IPS-18c (cell line): ENCODE measurements around the gene TCN1.
"Not testable (repeated sequence)": the region's sequence is repeated elsewhere in the genome, so short reads cannot be mapped to it uniquely, and the experiment has no call there.

Source experiments
- H3K4me3 ChIP-seq: 2 replicates; pipeline ENCODE4 v1.7.0; 2013; ENCODE audit warnings: low read depth, mild to moderate bottlenecking, low read length, moderate library complexity; ENCODE audit not compliant: insufficient read depth
- H3K9me3 ChIP-seq: one replicate; pipeline ENCODE4 v1.6.1; 2013; ENCODE audit warnings: mild to moderate bottlenecking, low read length, moderate library complexity; ENCODE audit not compliant: control insufficient read depth, insufficient read depth

Gene TCN1, protein sequence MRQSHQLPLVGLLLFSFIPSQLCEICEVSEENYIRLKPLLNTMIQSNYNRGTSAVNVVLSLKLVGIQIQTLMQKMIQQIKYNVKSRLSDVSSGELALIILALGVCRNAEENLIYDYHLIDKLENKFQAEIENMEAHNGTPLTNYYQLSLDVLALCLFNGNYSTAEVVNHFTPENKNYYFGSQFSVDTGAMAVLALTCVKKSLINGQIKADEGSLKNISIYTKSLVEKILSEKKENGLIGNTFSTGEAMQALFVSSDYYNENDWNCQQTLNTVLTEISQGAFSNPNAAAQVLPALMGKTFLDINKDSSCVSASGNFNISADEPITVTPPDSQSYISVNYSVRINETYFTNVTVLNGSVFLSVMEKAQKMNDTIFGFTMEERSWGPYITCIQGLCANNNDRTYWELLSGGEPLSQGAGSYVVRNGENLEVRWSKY

GRCh38 chr11:59866397-59866796 is at the start of gene TCN1:
TSS of gene TCN1 (minus strand) at chr11:59866487. CDS start at chr11:59866470, 17 bp downstream.
- Histone ChIP-seq H3K9me3 (no peaks in the 10 kb centered on the region), H3K4me3 (no peak within 1 kb of the TSS)

- not testable (repeated sequence) for H3K4me3 ChIP-seq, H3K9me3 ChIP-seq
Measured at GRCh38 chr11:59903569-59903968, 37.3 kb upstream of the TCN1 start.

- Histone ChIP-seq H3K9me3 (no peaks in the 10 kb centered on the region), H3K4me3 (no peak overlapping the region)
Measured at GRCh38 chr11:59901306-59901705, 35.0 kb upstream of the TCN1 start.

DNA sequence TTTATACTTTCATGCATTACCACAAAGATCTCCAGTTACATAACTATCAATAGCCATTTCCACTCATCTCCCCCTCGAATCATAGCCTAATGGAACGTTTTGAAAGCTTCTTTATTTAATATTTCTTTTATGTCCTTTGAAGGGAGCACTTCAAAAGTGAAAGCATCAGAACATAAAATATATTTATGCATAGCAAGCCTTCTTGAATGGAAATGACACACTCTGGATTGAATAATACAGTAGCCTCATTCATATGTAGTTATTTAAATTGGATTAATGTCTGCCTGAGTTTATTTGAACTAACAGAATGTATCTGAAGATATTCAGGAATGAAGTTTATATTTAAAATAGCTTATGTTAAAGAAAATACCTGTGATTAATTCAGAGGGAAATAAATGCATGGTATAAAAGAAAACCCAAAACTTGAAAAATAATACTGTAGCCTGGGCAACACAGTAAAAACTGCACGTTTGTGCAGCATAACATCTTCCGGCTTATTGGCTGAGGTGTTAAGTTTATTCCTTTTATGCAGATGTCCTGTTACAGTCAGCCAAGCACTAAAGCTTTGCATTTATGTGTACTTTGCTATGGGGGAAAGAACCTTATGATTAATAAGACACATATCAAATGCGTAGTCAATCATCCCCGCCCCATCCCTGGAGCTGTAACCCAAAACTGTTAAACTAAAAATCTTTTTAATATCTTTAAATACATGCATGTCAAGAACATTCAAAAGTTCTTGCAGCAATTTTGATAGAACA is 34.3 kb upstream of the TCN1 start:
- Histone ChIP-seq H3K9me3 (no peaks in the 10 kb centered on the region), H3K4me3 (no peak overlapping the region)

DNA sequence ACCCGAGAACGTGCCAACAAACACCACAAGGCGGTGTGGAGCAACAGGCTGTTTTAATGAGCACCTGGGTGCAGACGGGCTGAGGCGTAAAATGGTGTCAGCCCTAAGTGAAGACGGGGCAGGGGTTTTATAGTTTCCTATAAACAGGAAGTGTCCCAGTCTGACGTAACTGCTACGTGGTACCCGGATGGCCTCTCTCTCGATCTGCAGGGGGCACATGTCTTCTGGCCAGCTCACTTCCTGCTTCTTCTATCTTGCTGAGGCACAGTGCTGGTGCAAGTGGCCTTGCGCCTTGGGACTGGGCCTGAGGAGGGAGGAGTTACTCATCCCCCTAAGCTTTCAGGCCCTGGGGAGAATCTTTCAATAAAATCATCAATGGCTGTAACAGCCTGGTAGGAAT is 33.2 kb upstream of the TCN1 start:
- no peaks in the 10 kb centered on the region for H3K9me3 ChIP-seq
- no peak overlapping the region for H3K4me3 ChIP-seq

- Histone ChIP-seq H3K4me3 (no peak overlapping the region), H3K9me3 (no peaks in the 10 kb centered on the region)
Measured at GRCh38 chr11:59898650-59899049, 32.4 kb upstream of the TCN1 start.

DNA sequence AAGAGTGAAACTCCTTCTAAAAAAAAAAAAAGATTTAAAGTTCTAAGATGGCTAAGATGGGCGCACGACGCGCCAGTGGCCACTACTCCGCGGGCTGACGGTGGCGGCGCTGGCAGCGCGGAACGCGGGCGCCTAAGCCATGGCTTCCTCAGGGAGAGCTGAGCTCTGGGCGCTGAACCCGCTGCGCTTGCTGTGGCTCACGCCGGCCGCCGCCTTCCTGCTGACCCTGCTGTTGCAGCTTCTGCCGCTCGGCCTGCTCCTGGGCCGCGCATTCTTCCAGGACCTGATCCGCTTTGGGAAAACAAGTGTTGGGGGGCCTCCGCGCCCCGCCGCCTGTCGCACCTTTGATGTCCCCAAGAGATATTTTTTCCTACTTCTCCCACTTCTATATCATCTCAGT is 31.8 kb upstream of the TCN1 start:
- no peaks in the 10 kb centered on the region for H3K9me3 ChIP-seq
- H3K4me3 ChIP-seq: no peak overlapping the region

DNA sequence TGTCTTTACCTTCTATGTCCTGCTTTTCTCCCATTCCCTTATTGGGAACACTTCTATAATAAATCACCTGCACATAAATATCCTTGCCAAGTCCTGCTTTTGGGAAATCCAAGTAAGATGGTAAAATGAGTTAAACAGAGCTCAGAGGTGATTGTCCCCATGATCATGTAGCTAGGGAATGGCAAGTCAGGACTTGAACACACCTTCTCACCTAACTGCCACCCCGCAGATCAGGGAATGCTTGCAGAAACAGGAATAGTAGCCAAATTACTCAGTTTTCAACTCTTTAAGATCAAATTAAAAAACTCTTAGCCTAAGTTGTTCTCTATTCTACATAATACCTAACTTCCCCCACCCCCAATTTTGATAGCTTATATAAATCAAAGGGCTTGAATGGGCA is 28.3 kb upstream of the TCN1 start:
- no peak overlapping the region for H3K4me3 ChIP-seq
- H3K9me3 ChIP-seq: no peaks in the 10 kb centered on the region

- Histone ChIP-seq H3K4me3 (no peak overlapping the region), H3K9me3 (no peaks in the 10 kb centered on the region)
Measured at GRCh38 chr11:59891781-59892181, 25.5 kb upstream of the TCN1 start.

DNA sequence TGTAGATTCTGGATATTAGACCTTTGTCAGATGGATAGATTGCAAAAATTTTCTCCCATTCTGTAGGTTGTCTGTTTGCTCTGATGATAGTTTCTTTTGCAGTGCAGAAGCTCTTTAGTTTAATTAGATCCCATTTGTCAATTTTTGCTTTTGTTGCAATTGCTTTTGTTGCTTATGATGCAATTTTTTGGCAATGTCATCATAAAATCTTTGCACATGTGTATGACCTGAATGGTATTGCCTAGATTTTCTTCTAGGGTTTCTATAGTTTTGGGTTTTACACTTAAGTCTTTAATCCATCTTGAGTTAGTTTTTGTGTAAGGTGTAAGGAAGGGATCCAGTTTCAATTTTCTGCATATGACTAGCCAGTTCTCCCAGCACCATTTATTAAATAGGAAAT is 20.9 kb upstream of the TCN1 start:
- not testable (repeated sequence) for H3K4me3 ChIP-seq, H3K9me3 ChIP-seq

DNA sequence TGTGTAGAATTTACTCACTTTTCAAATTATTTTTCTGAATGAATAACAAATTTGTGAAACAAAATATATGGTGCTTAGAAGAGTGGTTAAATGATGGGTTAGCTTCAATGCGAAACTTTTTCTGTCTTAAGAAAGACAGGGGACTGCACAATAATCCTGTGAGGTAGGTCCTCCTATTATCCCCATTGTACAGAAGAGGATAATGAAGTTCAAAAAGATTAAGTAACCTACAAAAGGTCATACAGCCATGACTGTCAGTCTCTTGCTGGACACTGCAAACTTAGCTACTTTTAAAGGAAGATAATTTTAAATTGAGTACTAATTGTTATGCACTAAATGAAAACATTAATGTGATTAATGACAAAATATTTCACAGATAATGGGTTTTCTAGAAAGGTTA is 17.3 kb upstream of the TCN1 start:
- Histone ChIP-seq H3K4me3 (no peak overlapping the region), H3K9me3 (peaks cover 2% of the 10 kb centered on the region)

GRCh38 chr11:59879567-59879966 is 13.3 kb upstream of the TCN1 start:
- Histone ChIP-seq H3K4me3 (no peak overlapping the region), H3K9me3 (no peaks in the 10 kb centered on the region)

- no peak within 1 kb of the TSS for H3K4me3 ChIP-seq
- no peaks in the 10 kb centered on the region for H3K9me3 ChIP-seq
Measured at GRCh38 chr11:59878575-59878974, 12.3 kb upstream of the TCN1 start, which contains the start of gene OOSP3. TSS of gene OOSP3 (plus strand) at chr11:59878782. CDS start at chr11:59878809, 27 bp downstream.

- Histone ChIP-seq H3K4me3 (no peak overlapping the region), H3K9me3 (no peaks in the 10 kb centered on the region)
Measured at GRCh38 chr11:59877784-59878183, 11.5 kb upstream of the TCN1 start.

GRCh38 chr11:59877325-59877724 is 11.0 kb upstream of the TCN1 start:
- Histone ChIP-seq H3K9me3 (no peaks in the 10 kb centered on the region), H3K4me3 (no peak overlapping the region)

GRCh38 chr11:59875856-59876519 is 9.7 kb upstream of the TCN1 start:
- H3K9me3 ChIP-seq: no peaks in the 10 kb centered on the region
- H3K4me3 ChIP-seq: no peak overlapping the region

DNA sequence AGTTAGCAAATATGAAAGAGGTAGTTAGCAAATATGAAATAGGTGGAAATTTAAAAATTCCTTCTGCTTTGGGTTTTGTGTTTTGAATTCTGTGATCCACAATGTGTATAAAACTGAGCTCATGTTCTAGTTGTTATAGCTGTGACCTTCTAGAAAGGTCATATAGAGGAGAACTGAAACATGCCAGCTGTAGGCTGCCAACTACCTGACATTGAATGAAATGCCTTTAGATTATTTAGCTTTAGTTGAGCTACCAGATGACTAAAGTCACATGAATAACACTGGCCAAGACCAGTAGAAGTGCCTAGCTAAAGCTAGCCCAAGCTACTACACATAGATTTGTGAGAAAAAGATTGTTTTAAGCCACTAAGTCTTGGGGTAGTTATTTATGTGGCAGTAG is 5.8 kb upstream of the TCN1 start:
- H3K4me3 ChIP-seq: no peak overlapping the region
- no peaks in the 10 kb centered on the region for H3K9me3 ChIP-seq

- H3K9me3 ChIP-seq: no peaks in the 10 kb centered on the region
- H3K4me3 ChIP-seq: no peak overlapping the region
Measured at GRCh38 chr11:59867946-59868345, 1.7 kb upstream of the TCN1 start.
